B cell (primary cell): ENCODE data around the gene UBAC2.

Experiments used
- CTCF ChIP-seq: fragments of 200-600 bp; IDR thresholded peaks from one replicate; pipeline ENCODE4 v1.8.0; 2022; ENCODE audit warnings: antibody characterized with exemption, mild to moderate bottlenecking
- EZH2 ChIP-seq: IDR thresholded peaks from 2 replicates; pipeline ENCODE4 v1.6.1; 2012; ENCODE audit warnings: borderline replicate concordance, low read depth, mild to moderate bottlenecking, moderate library complexity, low read length; ENCODE audit not compliant: insufficient read depth, poor library complexity, severe bottlenecking

GRCh38 chr13:99414048-99414995 is 213.7 kb downstream of the UBAC2 start:
- TF ChIP-seq CTCF (no peak), EZH2 (no peak)
